Thyroid gland (tissue), 4 donors: ENCODE results near the gene UPK1A. TPM values are rescaled to one million over a fixed set of nuclear protein-coding genes. Genes with fewer than 3 reads are reported as not detected.

ENCODE experiments used
- DNase-seq, 2 donors: peaks; one replicate each; pipeline ENCODE4 v3.0.0-alpha.2; 2019
- H3K27ac ChIP-seq, 3 donors: fragments of 200-600 bp; sonication (generic); 1 replicate in 2 of 3; 2 replicates in 1 of 3; pipeline ENCODE4 v1.5.1; 2016 to 2019; ENCODE audit warnings: mild to moderate bottlenecking in 1 of 3, moderate library complexity in 1 of 3
- H3K27me3 ChIP-seq: fragments of 200-600 bp; sonication (generic); one replicate; pipeline ENCODE4 v1.5.1; 2019
- H3K36me3 ChIP-seq, 2 donors: fragments of 200-600 bp; sonication (generic); one replicate each; pipeline ENCODE4 v1.5.1; 2016 to 2019
- H3K4me1 ChIP-seq, 2 donors: fragments of 200-600 bp; sonication (generic); one replicate each; pipeline ENCODE4 v1.5.1; 2017 to 2019
- H3K4me3 ChIP-seq, 3 donors: fragments of 200-600 bp; sonication (generic); replicated peaks in 1 of 3; 1 replicate in 2 of 3; 2 replicates in 1 of 3; pipeline ENCODE4 v1.5.1; 2016; ENCODE audit warnings: mild to moderate bottlenecking in 1 of 3
- H3K9me3 ChIP-seq: fragments of 200-600 bp; sonication (generic); one replicate; pipeline ENCODE4 v1.5.1; 2017
- POLR2A ChIP-seq, 2 donors: fragments of 450-650 bp; IDR thresholded peaks; one replicate each; pipeline ENCODE4 v1.6.1; 2017; ENCODE audit warnings: antibody characterized with exemption in 2 of 2, mild to moderate bottlenecking in 2 of 2, moderate library complexity in 1 of 2
- WGBS, 2 donors: methylation state at CpG; one replicate each; pipeline ENCODE4 v1.1.5; 2017; 5-methylcytosine and 5-hydroxymethylcytosine counted together
- intact Hi-C: fragments of 100-400 bp; cut with DNase I; formaldehyde crosslinking; loops from one replicate; pipeline ENCODE4 v1.15.1; 2023
- total RNA-seq, 4 donors: library from RNA; depleted of rRNA; stranded (reverse); fragments of >200 nt; gene quantifications; one replicate each; pipeline ENCODE4 v1.2.3, GENCODE V29; 2016
- TF ChIP-seq, protein P1 (sequence below), 6 experiments: fragments of 200-600 bp in 3 of 6; fragments of 450-650 bp in 3 of 6; sonication (generic) in 3 of 6; IDR thresholded peaks; one replicate each; pipeline ENCODE4 v1.5.1; 2016 to 2019; ENCODE audit warnings: antibody characterized with exemption in 6 of 6, mild to moderate bottlenecking in 2 of 6, inconsistent platforms in 1 of 6, moderate library complexity in 1 of 6

UPK1A gene
- total RNA-seq, 4 donors from 2014 or later: not detected

- intact Hi-C loops: no loop called here
- H3K4me3 ChIP-seq: no peak overlapping the region
- H3K4me1 ChIP-seq: no peaks in the 10 kb centered on the region
- H3K27me3 ChIP-seq: no peaks in the 10 kb centered on the region
- H3K27ac ChIP-seq: no peak overlapping the region
- H3K36me3 ChIP-seq: peaks cover 24 to 36% of the 10 kb centered on the region in 2 donors
- no peaks in the 10 kb centered on the region for H3K9me3 ChIP-seq
- WGBS, 2 donors: 97 to 99% methylated on average over 6 of the region's 6 CpGs
- TF ChIP-seq, protein P1, sequence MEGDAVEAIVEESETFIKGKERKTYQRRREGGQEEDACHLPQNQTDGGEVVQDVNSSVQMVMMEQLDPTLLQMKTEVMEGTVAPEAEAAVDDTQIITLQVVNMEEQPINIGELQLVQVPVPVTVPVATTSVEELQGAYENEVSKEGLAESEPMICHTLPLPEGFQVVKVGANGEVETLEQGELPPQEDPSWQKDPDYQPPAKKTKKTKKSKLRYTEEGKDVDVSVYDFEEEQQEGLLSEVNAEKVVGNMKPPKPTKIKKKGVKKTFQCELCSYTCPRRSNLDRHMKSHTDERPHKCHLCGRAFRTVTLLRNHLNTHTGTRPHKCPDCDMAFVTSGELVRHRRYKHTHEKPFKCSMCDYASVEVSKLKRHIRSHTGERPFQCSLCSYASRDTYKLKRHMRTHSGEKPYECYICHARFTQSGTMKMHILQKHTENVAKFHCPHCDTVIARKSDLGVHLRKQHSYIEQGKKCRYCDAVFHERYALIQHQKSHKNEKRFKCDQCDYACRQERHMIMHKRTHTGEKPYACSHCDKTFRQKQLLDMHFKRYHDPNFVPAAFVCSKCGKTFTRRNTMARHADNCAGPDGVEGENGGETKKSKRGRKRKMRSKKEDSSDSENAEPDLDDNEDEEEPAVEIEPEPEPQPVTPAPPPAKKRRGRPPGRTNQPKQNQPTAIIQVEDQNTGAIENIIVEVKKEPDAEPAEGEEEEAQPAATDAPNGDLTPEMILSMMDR (IDR thresholded peaks at IDR 0.05): no peak
- DNase-seq: no peak
Observed at GRCh38 chr19:35661995-35662340, 4.3 kb upstream of the UPK1A start.

DNA sequence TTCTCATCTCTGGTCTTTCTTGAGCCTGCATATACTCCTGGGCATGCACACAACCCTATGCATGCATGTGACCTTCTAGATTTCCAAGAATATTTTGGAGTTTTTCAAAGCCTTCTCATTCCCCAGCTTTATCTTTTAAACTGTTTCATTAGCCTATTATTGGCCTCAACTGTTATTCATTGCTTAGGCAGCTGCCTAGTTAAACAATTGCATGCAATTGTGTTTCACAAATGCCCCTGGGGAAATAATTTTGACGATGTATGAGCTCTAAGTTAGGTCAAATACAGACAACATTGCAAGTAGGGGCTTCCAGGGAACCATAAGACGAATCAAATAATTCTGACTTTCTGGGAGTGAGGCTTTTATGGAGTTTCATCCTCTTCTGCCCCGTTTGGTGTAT lies 2.3 kb upstream of the UPK1A start:
- WGBS, 2 donors: 85 to 95% methylated on average over 3 of the region's 3 CpGs
- TF ChIP-seq, protein P1 (IDR thresholded peaks at IDR 0.05): no peak
- TF ChIP-seq POLR2A (IDR thresholded peaks at IDR 0.05): no peak
- Histone ChIP-seq H3K27me3 (no peaks in the 10 kb centered on the region), H3K4me1 (no peaks in the 10 kb centered on the region), H3K9me3 (no peaks in the 10 kb centered on the region), H3K27ac (no peak overlapping the region), H3K36me3 (peaks cover 5 to 17% of the 10 kb centered on the region in 2 donors), H3K4me3 (no peak overlapping the region)
- intact Hi-C loops: no loop called here
- no peak for DNase-seq

GRCh38 chr19:35665157-35665556 lies 1.2 kb upstream of the UPK1A start:
- no peak for DNase-seq
- no peak for TF ChIP-seq POLR2A (IDR thresholded peaks at IDR 0.05)
- TF ChIP-seq, protein P1 (IDR thresholded peaks at IDR 0.05): no peak
- Histone ChIP-seq H3K9me3 (no peaks in the 10 kb centered on the region), H3K27me3 (no peaks in the 10 kb centered on the region), H3K4me3 (no peak overlapping the region), H3K4me1 (no peaks in the 10 kb centered on the region), H3K36me3 (peaks cover 0 to 5% of the 10 kb centered on the region in 2 donors), H3K27ac (no peak overlapping the region)
- intact Hi-C loops: no loop called here
- 95 to 97% methylated on average over 24 of the region's 24 CpGs for WGBS, 2 donors

- H3K36me3 ChIP-seq: peaks cover 0 to under 1% of the 10 kb centered on the region in 2 donors
- WGBS, 2 donors: 66 to 79% methylated on average over 6 to 7 of the region's 7 CpGs
- intact Hi-C loops: no loop called here
Observed at GRCh38 chr19:35665604-35666003, 713 bp upstream of the UPK1A start.

DNA sequence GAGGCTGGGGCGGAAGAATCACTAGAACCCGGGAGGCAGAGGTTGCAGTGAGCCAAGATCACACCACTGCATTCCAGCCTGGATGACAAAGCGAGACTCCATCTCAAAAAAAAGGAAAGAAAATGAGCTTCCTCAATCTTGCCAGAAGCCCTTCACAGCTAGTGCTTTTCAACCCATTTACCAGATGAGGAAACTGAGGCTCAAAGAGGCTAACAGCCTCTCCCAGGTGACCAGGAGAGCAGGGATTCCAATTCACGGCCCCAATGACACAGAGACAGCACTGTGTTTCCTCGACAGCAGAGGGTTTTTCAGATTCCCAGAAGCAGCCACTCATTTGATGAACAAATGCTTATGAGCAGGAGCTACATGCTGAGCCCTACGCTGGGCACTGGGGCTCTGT lies 3.2 kb downstream of the UPK1A start:
- TF ChIP-seq, protein P1 (IDR thresholded peaks at IDR 0.05): no peak
- TF ChIP-seq POLR2A (IDR thresholded peaks at IDR 0.05): no peak
- H3K4me1 ChIP-seq: peaks cover 0 to 5% of the 10 kb centered on the region in 2 donors
- peaks cover 14% of the 10 kb centered on the region for H3K27me3 ChIP-seq
- no peaks in the 10 kb centered on the region for H3K9me3 ChIP-seq
- no peak overlapping the region for H3K27ac ChIP-seq
- 69 to 75% methylated on average over 6 of the region's 6 CpGs for WGBS, 2 donors
- no peak overlapping the region for H3K4me3 ChIP-seq
- intact Hi-C loops: no loop called here
- no peak for DNase-seq
- no peaks in the 10 kb centered on the region for H3K36me3 ChIP-seq

More at GRCh38 chr19:35665604-35666003, 713 bp upstream of the UPK1A start:
- Histone ChIP-seq H3K9me3 (no peaks in the 10 kb centered on the region), H3K27ac (no peak overlapping the region), H3K4me1 (no peaks in the 10 kb centered on the region), H3K27me3 (no peaks in the 10 kb centered on the region), H3K4me3 (no peak overlapping the region)
- TF ChIP-seq POLR2A (IDR thresholded peaks at IDR 0.05): no peak
- TF ChIP-seq, protein P1 (IDR thresholded peaks at IDR 0.05): no peak
- DNase-seq: no peak
